ENCODE results near the gene EPS15.

- TF ChIP-seq CTCF (IDR thresholded peaks at IDR 0.05) (no peak), POLR2A (IDR thresholded peaks at IDR 0.05) (no peak), EP300 (IDR thresholded peaks at IDR 0.05) (no peak), POLR2AphosphoS5 (IDR thresholded peaks at IDR 0.05) (no peak)
Measured at GRCh38 chr1:51345300-51345687, 173.8 kb downstream of the EPS15 start.

Data from gastroesophageal sphincter (tissue), 3 donors.